Gastrocnemius medialis (tissue), 4 donors: ENCODE results near the gene CHERP. TPM values are rescaled to one million over a fixed set of nuclear protein-coding genes. Genes with fewer than 3 reads are reported as not detected.
"Not testable (repeated sequence)": the region's sequence is repeated elsewhere in the genome, so short reads cannot be mapped to it uniquely, and the experiment has no call there.

Experiments used
- ATAC-seq, 2 donors: fragments of 150-250 bp; one replicate each; pipeline ENCODE4 v1.9.1; 2016
- DNase-seq, 2 donors: peaks; one replicate each; pipeline ENCODE4 v3.0.0-alpha.2; 2019
- H3K27ac ChIP-seq, 4 donors: fragments of 200-600 bp; sonication (generic); 1 replicate in 1 of 4; 2 replicates in 3 of 4; pipeline ENCODE4 v1.5.1; 2016 to 2018; ENCODE audit warnings: mild to moderate bottlenecking in 2 of 4, moderate library complexity in 1 of 4
- H3K27me3 ChIP-seq, 3 donors: fragments of 200-600 bp; sonication (generic) in 2 of 3; 1 replicate in 1 of 3; 2 replicates in 2 of 3; pipeline versions ENCODE4 v1.5.1 to v1.6.0; 2016 to 2019; ENCODE audit warnings: mild to moderate bottlenecking in 1 of 3, moderate library complexity in 1 of 3
- H3K36me3 ChIP-seq, 2 donors: fragments of 200-600 bp; sonication (generic) in 1 of 2; one replicate each; pipeline ENCODE4 v1.5.1; 2017 to 2018
- H3K4me1 ChIP-seq, 2 donors: fragments of 200-600 bp; sonication (generic) in 1 of 2; one replicate each; pipeline ENCODE4 v1.5.1; 2016 to 2017; ENCODE audit warnings: mild to moderate bottlenecking in 2 of 2
- H3K4me3 ChIP-seq, 4 donors: fragments of 200-600 bp; sonication (generic) in 3 of 4; 1 replicate in 1 of 4; 2 replicates in 3 of 4; pipeline ENCODE4 v1.5.1; 2016 to 2019; ENCODE audit warnings: mild to moderate bottlenecking in 2 of 4
- H3K9me3 ChIP-seq, 3 donors: fragments of 200-600 bp; sonication (generic) in 2 of 3; 1 replicate in 1 of 3; 2 replicates in 2 of 3; pipeline ENCODE4 v1.5.1; 2016 to 2019
- CTCF ChIP-seq, 5 experiments: fragments of 450-650 bp in 3 of 5; fragments of 200-600 bp in 2 of 5; sonication (generic) in 2 of 5; IDR thresholded peaks in 4 of 5; conservative IDR thresholded peaks in 1 of 5; 1 replicate in 4 of 5; 2 replicates in 1 of 5; pipeline ENCODE4 v1.5.1; 2016 to 2019; ENCODE audit warnings: antibody characterized with exemption in 5 of 5, mild to moderate bottlenecking in 3 of 5, moderate library complexity in 3 of 5
- POLR2A ChIP-seq, 2 donors: fragments of 450-650 bp; IDR thresholded peaks; one replicate each; pipeline ENCODE4 v1.6.1; 2017; ENCODE audit warnings: antibody characterized with exemption in 2 of 2, mild to moderate bottlenecking in 2 of 2, moderate library complexity in 2 of 2
- in situ Hi-C, 4 donors: fragments of 200-750 bp; cut with MboI; loops; one replicate each; pipeline versions ENCODE4 v1.15.0 to v1.8.0; 2017; ENCODE audit warnings: low sequenced_read_pairs in 4 of 4
- intact Hi-C: fragments of 100-400 bp; cut with DNase I; formaldehyde crosslinking; loops from one replicate; pipeline ENCODE4 v1.15.1; 2023; ENCODE audit warnings: low total_unique reads
- total RNA-seq, 4 donors: library from RNA; depleted of rRNA; stranded (reverse); fragments of >200 nt; gene quantifications; one replicate each; pipeline versions ENCODE4 v1.1.0 to v1.2.3, GENCODE V29; 2016

CHERP gene
- total RNA-seq, 4 donors from 2014 or later: 7.4 to 12.1 (median 9.8) TPM

GRCh38 chr19:16516923-16517610 is 25.2 kb downstream of the CHERP start:
- no peak overlapping the region for H3K4me3 ChIP-seq
- DNase-seq: no peak
- peaks cover 0 to 78% of the 10 kb centered on the region in 2 donors for H3K36me3 ChIP-seq
- peak in 1 of 2 donors; percentile 12 for ATAC-seq
- no peak overlapping the region for H3K27ac ChIP-seq
- in situ Hi-C loops (loop anchor here in 1 of 4 donors (25.0 kb wide), 1 partner anchor 305 kb away; no protein-coding TSS in a partner anchor), intact Hi-C loops (no loop called here)
- no peaks in the 10 kb centered on the region for H3K9me3 ChIP-seq
- TF ChIP-seq CTCF (IDR thresholded peaks at IDR 0.05 in 4 of 5, conservative IDR thresholded peaks at IDR 0.05 in 1 of 5) (no peak), POLR2A (IDR thresholded peaks at IDR 0.05) (no peak)
- H3K27me3 ChIP-seq: no peaks in the 10 kb centered on the region
- no peaks in the 10 kb centered on the region for H3K4me1 ChIP-seq

- H3K27me3 ChIP-seq: no peaks in the 10 kb centered on the region
- peaks cover 0 to 75% of the 10 kb centered on the region in 2 donors for H3K36me3 ChIP-seq
- TF ChIP-seq POLR2A (IDR thresholded peaks at IDR 0.05): no peak
- TF ChIP-seq CTCF (IDR thresholded peaks at IDR 0.05 in 4 of 5, conservative IDR thresholded peaks at IDR 0.05 in 1 of 5): no peak
- ATAC-seq: no peak
- no peak overlapping the region for H3K4me3 ChIP-seq
- intact Hi-C loops: no loop called here
- H3K27ac ChIP-seq: no peak overlapping the region
- no peak for DNase-seq
- H3K9me3 ChIP-seq: no peaks in the 10 kb centered on the region
- H3K4me1 ChIP-seq: no peaks in the 10 kb centered on the region
- in situ Hi-C loops: loop anchor here in 1 of 4 donors (25.0 kb wide), 1 partner anchor 304 kb away; no protein-coding TSS in a partner anchor
Measured at GRCh38 chr19:16516381-16516780, 25.9 kb downstream of the CHERP start.

DNA sequence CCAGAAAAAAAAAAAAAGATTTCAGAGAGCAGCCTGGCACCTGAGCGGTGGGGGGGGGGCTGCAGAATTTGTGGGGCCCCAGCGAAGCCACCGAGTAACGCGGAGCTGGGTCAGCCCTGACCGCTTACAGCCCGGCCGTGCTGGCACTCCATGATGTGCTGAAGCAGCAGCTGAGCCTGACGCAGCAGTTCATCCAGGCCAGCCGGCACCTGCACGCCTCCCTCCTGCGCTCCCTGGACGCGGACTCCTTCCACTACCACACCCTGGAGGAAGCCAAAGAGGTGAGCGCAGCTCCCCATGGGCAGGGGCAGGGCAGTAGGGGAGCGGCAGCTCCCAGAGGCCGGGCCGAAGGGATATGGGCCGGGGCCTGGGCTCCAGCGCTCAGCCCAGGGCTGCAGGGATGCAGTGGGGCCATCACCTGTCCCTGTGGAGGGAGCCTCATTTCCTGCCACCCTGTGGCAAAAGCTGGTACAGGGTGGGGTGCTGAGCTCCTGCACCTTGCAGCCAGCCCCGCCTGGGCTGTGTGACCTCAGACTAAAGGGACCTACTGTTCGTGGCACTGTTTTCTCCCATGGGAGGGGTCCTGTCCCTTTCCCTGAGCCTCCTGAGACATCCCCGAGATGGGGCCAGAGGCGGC is 27.7 kb downstream of the CHERP start:
- TF ChIP-seq CTCF (IDR thresholded peaks at IDR 0.05 in 4 of 5, conservative IDR thresholded peaks at IDR 0.05 in 1 of 5): no peak
- TF ChIP-seq POLR2A (IDR thresholded peaks at IDR 0.05): no peak
- DNase-seq: no peak
- no peak overlapping the region for H3K27ac ChIP-seq
- in situ Hi-C loops (loop anchor here in 1 of 4 donors (25.0 kb wide), 1 partner anchor 302 kb away; no protein-coding TSS in a partner anchor), intact Hi-C loops (no loop called here)
- no peaks in the 10 kb centered on the region for H3K27me3 ChIP-seq
- peaks cover 0 to 74% of the 10 kb centered on the region in 2 donors for H3K36me3 ChIP-seq
- H3K4me1 ChIP-seq: no peaks in the 10 kb centered on the region
- no peak for ATAC-seq
- H3K9me3 ChIP-seq: no peaks in the 10 kb centered on the region
- no peak overlapping the region for H3K4me3 ChIP-seq

DNA sequence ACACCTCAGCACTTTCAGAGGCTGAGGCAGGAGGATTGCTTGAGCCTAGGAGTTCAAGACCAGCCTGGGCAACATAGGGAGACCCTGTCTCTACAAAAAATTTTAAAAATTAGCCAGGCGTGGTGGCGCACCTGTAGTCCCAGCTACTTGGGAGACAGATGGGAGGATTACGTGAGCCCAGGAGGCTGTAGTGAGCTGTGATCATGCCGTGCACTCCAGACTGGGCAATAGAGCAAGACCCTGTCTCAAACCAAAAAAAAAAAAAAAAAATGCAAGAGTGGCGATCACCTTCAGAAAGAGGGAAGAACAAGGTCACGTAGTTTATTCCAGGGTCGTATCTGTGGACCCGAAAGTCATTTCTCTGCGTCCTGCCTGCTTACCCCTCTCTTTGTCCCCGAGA is 29.6 kb downstream of the CHERP start:
- ATAC-seq, DNase-seq, H3K9me3 ChIP-seq, intact Hi-C loops, H3K4me3 ChIP-seq, H3K27me3 ChIP-seq, H3K27ac ChIP-seq, H3K4me1 ChIP-seq: not testable (repeated sequence)
- H3K36me3 ChIP-seq: peaks cover 0 to 60% of the 10 kb centered on the region in 2 donors
- in situ Hi-C loops: loop anchor here in 1 of 4 donors (25.0 kb wide), 1 partner anchor 300 kb away; no protein-coding TSS in a partner anchor
